Fibroblast of skin of left biceps (primary cell): ENCODE results near the gene STOML1.

Source experiments
- DNase-seq, 2 experiments: peaks; one replicate each; pipeline ENCODE4 v3.0.0-alpha.2; 2013; ENCODE audit warnings: low read depth in 2 of 2

Gene STOML1

GRCh38 chr15:73930790-73931281 lies 61.3 kb downstream of the STOML1 start:
- DNase-seq: no peak

DNA sequence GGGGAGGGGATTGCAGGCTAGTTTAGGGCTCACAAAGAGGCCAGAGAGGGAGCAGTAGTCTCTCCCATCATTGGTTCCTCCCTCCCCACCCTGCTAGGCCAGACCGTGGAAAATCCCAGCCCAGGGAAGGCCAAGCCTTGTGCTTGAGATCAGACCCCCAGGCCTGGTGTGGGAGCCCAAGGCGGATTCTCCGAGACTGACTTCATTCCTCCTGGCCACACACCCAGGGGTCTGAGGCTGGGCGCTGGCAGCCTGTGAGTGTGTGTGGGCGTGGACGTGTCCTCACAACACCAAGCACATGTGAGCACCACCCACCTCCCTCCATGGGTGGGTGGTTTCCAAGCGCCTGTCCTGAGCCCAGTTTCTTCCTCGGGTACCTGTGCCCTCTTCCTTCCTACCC lies 61.7 kb downstream of the STOML1 start:
- DNase-seq: no peak

- DNase-seq: no peak
Measured at GRCh38 chr15:73928971-73929627, 63.0 kb downstream of the STOML1 start.
